Measurements from ENCODE around the gene BRD3OS. TPM values are rescaled to one million over a fixed set of nuclear protein-coding genes. Genes with fewer than 3 reads are reported as not detected.

The BRD3OS gene
- total and polyA plus RNA-seq, 7 donors: 3.9 to 19.4 (median 11.7) TPM

DNA sequence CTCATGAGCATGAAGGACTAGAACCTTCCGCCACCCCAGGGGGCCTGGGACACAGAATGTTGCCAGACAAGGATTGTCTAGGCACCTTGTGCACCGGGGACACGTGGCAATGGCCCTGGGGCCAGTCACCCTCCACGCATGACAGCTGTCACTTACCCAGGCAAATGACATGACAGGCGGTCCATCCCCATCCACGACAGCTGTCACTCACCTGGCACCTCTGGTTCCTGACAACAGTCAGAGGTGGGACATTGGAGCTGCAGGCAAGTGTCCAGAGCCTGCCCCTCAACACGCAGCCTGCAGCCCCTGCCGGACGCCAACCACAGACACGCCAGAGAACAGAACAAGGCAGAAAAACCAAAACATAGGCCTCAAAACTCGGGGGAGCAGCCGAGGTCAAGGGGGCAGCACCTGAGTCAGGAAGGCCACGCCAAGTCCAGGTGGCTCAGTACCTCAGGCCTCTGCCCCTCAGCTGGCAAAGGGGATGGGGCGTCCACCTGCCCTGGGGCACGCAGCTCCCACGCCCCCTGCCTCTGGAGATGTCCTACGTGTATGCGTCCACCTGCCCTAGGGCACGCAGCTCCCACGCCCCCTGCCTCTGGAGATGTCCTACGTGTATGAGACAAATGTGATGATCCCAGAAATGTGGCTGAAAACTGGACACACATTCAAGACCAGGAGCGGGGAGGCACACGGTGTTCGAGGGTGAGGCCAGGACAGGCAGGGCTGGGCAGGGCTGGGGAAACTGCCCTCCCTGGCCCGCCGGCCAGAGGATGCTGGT, 47.7 kb upstream of the BRD3OS start:
- 90 to 95% methylated on average over 26 of the region's 26 CpGs for WGBS, 2 donors
- H3K36me3 ChIP-seq: no peaks in the 10 kb centered on the region
- no peaks in the 10 kb centered on the region for H3K27me3 ChIP-seq
- intact Hi-C loops (cut with DNase I): no loop called here
- TF ChIP-seq CTCF (IDR thresholded peaks at IDR 0.05) (no peak), POLR2AphosphoS5 (IDR thresholded peaks at IDR 0.05) (no peak), EP300 (IDR thresholded peaks at IDR 0.05) (no peak), POLR2A (IDR thresholded peaks at IDR 0.05) (no peak)
- peak; percentile 44 for DNase-seq
- peaks cover 0 to 20% (median 16%) of the 10 kb centered on the region in 4 donors for H3K4me1 ChIP-seq
- no peak overlapping the region for H3K4me3 ChIP-seq
- H3K27ac ChIP-seq: no peak overlapping the region
- H3K9me3 ChIP-seq: no peaks in the 10 kb centered on the region

- Histone ChIP-seq H3K36me3 (no peaks in the 10 kb centered on the region), H3K9me3 (no peaks in the 10 kb centered on the region), H3K4me3 (no peak overlapping the region), H3K27ac (no peak overlapping the region), H3K27me3 (no peaks in the 10 kb centered on the region), H3K4me1 (peaks cover 0 to 20% (median 16%) of the 10 kb centered on the region in 4 donors)
- WGBS, 2 donors: 88 to 89% methylated on average over 13 of the region's 13 CpGs
- intact Hi-C loops (cut with DNase I): no loop called here
- TF ChIP-seq POLR2A (IDR thresholded peaks at IDR 0.05) (no peak), CTCF (IDR thresholded peaks at IDR 0.05) (no peak), EP300 (IDR thresholded peaks at IDR 0.05) (no peak), POLR2AphosphoS5 (IDR thresholded peaks at IDR 0.05) (no peak)
- peak; percentile 47 for DNase-seq
Measured at GRCh38 chr9:133978226-133978898, 46.9 kb upstream of the BRD3OS start.

DNA sequence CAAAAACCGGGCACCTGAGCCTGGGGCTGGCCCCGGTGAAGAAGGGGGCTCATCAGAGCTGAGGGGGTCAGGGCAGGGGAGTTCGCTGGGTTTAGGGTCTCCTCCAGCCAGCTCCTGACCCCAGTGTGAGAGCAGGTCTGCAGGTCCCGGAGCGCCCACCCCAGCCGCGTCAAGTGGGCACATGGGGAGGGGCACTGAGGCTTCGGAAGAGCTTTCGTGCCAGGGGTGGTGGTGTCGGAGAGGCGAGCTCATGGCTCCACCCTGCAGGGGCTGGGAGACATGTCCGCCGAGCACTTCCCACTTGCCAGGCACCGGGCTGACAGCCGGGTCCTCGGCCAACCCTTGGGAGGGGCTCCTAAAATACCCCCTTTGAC, 46.4 kb upstream of the BRD3OS start:
- Histone ChIP-seq H3K9me3 (no peaks in the 10 kb centered on the region), H3K27me3 (no peaks in the 10 kb centered on the region), H3K36me3 (no peaks in the 10 kb centered on the region), H3K27ac (no peak overlapping the region), H3K4me1 (peaks cover 0 to 20% (median 16%) of the 10 kb centered on the region in 4 donors), H3K4me3 (peak overlapping the region in 3 of 4 donors; percentile 8 to 34 (median 31))
- intact Hi-C loops (cut with DNase I): no loop called here
- no peak for TF ChIP-seq POLR2A (IDR thresholded peaks at IDR 0.05)
- TF ChIP-seq POLR2AphosphoS5 (IDR thresholded peaks at IDR 0.05): no peak
- no peak for TF ChIP-seq EP300 (IDR thresholded peaks at IDR 0.05)
- TF ChIP-seq CTCF (IDR thresholded peaks at IDR 0.05): no peak
- 80 to 88% methylated on average over 16 of the region's 16 CpGs for WGBS, 2 donors
- peak; percentile 63 for DNase-seq

DNA sequence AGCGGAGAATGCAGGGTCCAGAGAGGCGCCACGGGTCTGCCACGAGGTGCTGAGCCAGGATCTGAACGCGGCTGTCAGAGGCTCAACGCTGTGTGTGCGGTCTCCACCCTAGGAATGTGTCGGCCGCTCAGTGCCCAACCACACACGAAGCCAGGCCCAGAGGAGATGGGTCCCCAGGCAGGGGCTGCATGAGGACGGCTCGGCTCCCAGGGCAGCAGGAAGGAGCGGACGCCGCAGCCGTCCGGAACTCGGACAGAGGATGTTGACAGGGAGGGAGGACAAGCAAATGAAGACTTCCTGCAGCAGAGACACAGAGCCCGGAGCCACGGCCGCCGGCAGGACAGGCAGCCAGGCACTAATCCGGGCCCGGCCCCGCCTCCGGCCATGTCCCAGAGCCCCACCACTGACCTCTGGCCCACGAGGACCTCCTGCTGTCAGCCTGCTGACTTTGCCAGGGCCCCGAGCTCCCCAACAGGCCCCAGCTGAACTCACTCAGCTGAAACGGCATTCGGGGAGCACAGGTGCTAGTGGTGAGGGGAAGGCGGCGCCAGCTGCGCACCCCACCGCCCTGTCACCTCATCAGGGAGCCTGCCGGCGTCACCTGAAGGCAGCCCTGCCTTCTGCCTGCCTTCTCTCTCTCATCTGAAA, 45.9 kb upstream of the BRD3OS start:
- TF ChIP-seq EP300 (IDR thresholded peaks at IDR 0.05) (no peak), POLR2AphosphoS5 (IDR thresholded peaks at IDR 0.05) (no peak), POLR2A (IDR thresholded peaks at IDR 0.05) (no peak), CTCF (IDR thresholded peaks at IDR 0.05) (no peak)
- H3K4me3 ChIP-seq: peak overlapping the region in 3 of 4 donors; percentile 8 to 34 (median 31)
- no peaks in the 10 kb centered on the region for H3K36me3 ChIP-seq
- intact Hi-C loops (cut with DNase I): no loop called here
- peaks cover 0 to 20% (median 16%) of the 10 kb centered on the region in 4 donors for H3K4me1 ChIP-seq
- peak overlapping the region in 1 of 4 donors; percentile 16 for H3K27ac ChIP-seq
- DNase-seq: peak; percentile 73
- no peaks in the 10 kb centered on the region for H3K27me3 ChIP-seq
- WGBS, 2 donors: 61 to 80% methylated on average over 37 of the region's 37 CpGs
- no peaks in the 10 kb centered on the region for H3K9me3 ChIP-seq
